Fibroblast of lung (primary cell): ENCODE results near the gene RTKN2. TPM values are rescaled to one million over a fixed set of nuclear protein-coding genes. Genes with fewer than 3 reads are reported as not detected.

ENCODE experiments used
- DNase-seq, 2 donors: peaks; one replicate each; pipeline versions ENCODE4 v3.0.0 to v3.0.0-alpha.2; 2010; ENCODE audit warnings: low read depth in 2 of 2
- H2AFZ ChIP-seq: 2 replicates; pipeline ENCODE4 v1.5.1; 2012; ENCODE audit warnings: low read length, control low read depth, inconsistent platforms
- H3K27ac ChIP-seq: 2 replicates; pipeline ENCODE4 v1.5.1; 2011; ENCODE audit warnings: low read length, control low read depth; ENCODE audit not compliant: insufficient read depth
- H3K27me3 ChIP-seq: 2 replicates; pipeline ENCODE4 v1.5.1; 2011; ENCODE audit warnings: mild to moderate bottlenecking, low read length; ENCODE audit not compliant: control insufficient read depth, insufficient read depth
- H3K36me3 ChIP-seq: 2 replicates; pipeline ENCODE4 v1.5.1; 2011; ENCODE audit warnings: low read length; ENCODE audit not compliant: control insufficient read depth, insufficient read depth
- H3K4me1 ChIP-seq: 2 replicates; pipeline ENCODE4 v1.5.1; 2011; ENCODE audit warnings: low read length; ENCODE audit not compliant: control insufficient read depth, insufficient read depth; ENCODE audit errors: extremely low read depth
- H3K4me2 ChIP-seq: 2 replicates; pipeline ENCODE4 v1.5.1; 2011; ENCODE audit warnings: low read length, control low read depth; ENCODE audit not compliant: insufficient read depth; ENCODE audit errors: extremely low read depth
- H3K4me3 ChIP-seq, 4 experiments: fragments of 200-600 bp in 1 of 4; sonication (generic) in 1 of 4; replicated peaks in 1 of 4; 2 replicates each; pipeline ENCODE4 v1.5.1; 2011 to 2016; ENCODE audit warnings: low read length in 4 of 4, low read depth in 3 of 4, mild to moderate bottlenecking in 3 of 4, control low read depth in 2 of 4, inconsistent platforms in 1 of 4, mixed read lengths in 1 of 4; ENCODE audit not compliant: insufficient read depth in 1 of 4; ENCODE audit errors: control extremely low read depth in 1 of 4
- H3K79me2 ChIP-seq: 2 replicates; pipeline ENCODE4 v1.5.1; 2012; ENCODE audit warnings: mild to moderate bottlenecking, low read length, inconsistent platforms; ENCODE audit not compliant: control insufficient read depth, insufficient read depth
- H3K9ac ChIP-seq: 2 replicates; pipeline ENCODE4 v1.5.1; 2011; ENCODE audit warnings: mild to moderate bottlenecking, low read length, control low read depth; ENCODE audit not compliant: insufficient read depth
- H3K9me3 ChIP-seq: 2 replicates; pipeline ENCODE4 v1.5.1; 2012; ENCODE audit warnings: low read depth, low read length; ENCODE audit not compliant: control insufficient read depth, insufficient read depth
- H4K20me1 ChIP-seq: 2 replicates; pipeline ENCODE4 v1.5.1; 2011; ENCODE audit warnings: low read length; ENCODE audit not compliant: control insufficient read depth, insufficient read depth; ENCODE audit errors: extremely low read depth
- CTCF ChIP-seq, 2 donors: IDR thresholded peaks in 1 of 2; conservative IDR thresholded peaks in 1 of 2; 1 replicate in 1 of 2; 2 replicates in 1 of 2; pipeline ENCODE4 v1.5.1; 2011 to 2012; ENCODE audit warnings: low read length in 2 of 2, control low read depth in 1 of 2, inconsistent platforms in 1 of 2, low read depth in 1 of 2, mild to moderate bottlenecking in 1 of 2
- EZH2 ChIP-seq: IDR thresholded peaks from 2 replicates; pipeline ENCODE4 v1.5.1; 2012; ENCODE audit warnings: low read length, control low read depth, mild to moderate bottlenecking; ENCODE audit errors: missing control alignments
- polyA plus RNA-seq, 2 donors: library from polyadenylated mRNA; depleted of rRNA in 1 of 2; stranded (reverse) in 1 of 2; unstranded in 1 of 2; fragments of >200 nt; gene quantifications; 2 replicates each; pipeline ENCODE4 v1.2.1, GENCODE V29; 2011 to 2012; ENCODE audit warnings: missing spikeins in 1 of 2
- total RNA-seq: library from RNA; depleted of rRNA; stranded (reverse); fragments of >200 nt; gene quantifications from 2 replicates; pipeline ENCODE4 v1.2.1, GENCODE V29; 2014

The RTKN2 gene
- total and polyA plus RNA-seq, 2 donors (not counting 1 experiment from before 2014, with no cell fraction given): 1.1 to 1.2 TPM

GRCh38 chr10:62264702-62265436 lies 3.8 kb downstream of the RTKN2 start:
- Histone ChIP-seq H3K79me2 (no peaks in the 10 kb centered on the region), H3K9me3 (no peaks in the 10 kb centered on the region), H3K9ac (no peak overlapping the region), H4K20me1 (no peaks in the 10 kb centered on the region), H3K27ac (no peak overlapping the region), H2AFZ (no peak overlapping the region), H3K27me3 (no peaks in the 10 kb centered on the region), H3K36me3 (no peaks in the 10 kb centered on the region), H3K4me3 (no peak overlapping the region), H3K4me2 (no peak overlapping the region), H3K4me1 (peaks cover 3% of the 10 kb centered on the region)
- peak; percentile 92 for DNase-seq
- TF ChIP-seq CTCF (conservative IDR thresholded peaks at IDR 0.05 in 1 of 2, IDR thresholded peaks at IDR 0.05 in 1 of 2; ENCODE audit: low read depth in 1 of 2, low read length in 2 of 2) (peak; percentile 58 to 66), EZH2 (no peak)

- Histone ChIP-seq H3K79me2 (no peaks in the 10 kb centered on the region), H3K27ac (no peak overlapping the region), H2AFZ (no peak overlapping the region), H3K9ac (no peak overlapping the region), H3K9me3 (no peaks in the 10 kb centered on the region), H3K27me3 (no peaks in the 10 kb centered on the region), H4K20me1 (no peaks in the 10 kb centered on the region), H3K4me1 (peaks cover 3% of the 10 kb centered on the region), H3K4me2 (no peak overlapping the region), H3K4me3 (no peak overlapping the region), H3K36me3 (no peaks in the 10 kb centered on the region)
- TF ChIP-seq EZH2 (no peak), CTCF (conservative IDR thresholded peaks at IDR 0.05 in 1 of 2, IDR thresholded peaks at IDR 0.05 in 1 of 2; ENCODE audit: low read depth in 1 of 2, low read length in 2 of 2) (no peak)
- no peak for DNase-seq
Observed at GRCh38 chr10:62264126-62264525, 4.5 kb downstream of the RTKN2 start.

GRCh38 chr10:62261666-62262065 lies 7.0 kb downstream of the RTKN2 start:
- Histone ChIP-seq H4K20me1 (no peaks in the 10 kb centered on the region), H3K4me3 (no peak overlapping the region), H3K27ac (no peak overlapping the region), H3K9me3 (no peaks in the 10 kb centered on the region), H3K79me2 (no peaks in the 10 kb centered on the region), H3K4me1 (peaks cover 3% of the 10 kb centered on the region), H3K9ac (no peak overlapping the region), H3K36me3 (no peaks in the 10 kb centered on the region), H3K27me3 (no peaks in the 10 kb centered on the region), H3K4me2 (no peak overlapping the region), H2AFZ (no peak overlapping the region)
- peak in 1 of 2 donors; percentile 55 for DNase-seq
- TF ChIP-seq CTCF (conservative IDR thresholded peaks at IDR 0.05 in 1 of 2, IDR thresholded peaks at IDR 0.05 in 1 of 2; ENCODE audit: low read depth in 1 of 2, low read length in 2 of 2) (no peak), EZH2 (no peak)
